Parathyroid adenoma (tissue), 2 donors: ENCODE results near the gene GK.

Experiments
- H2AFZ ChIP-seq: fragments of 300-600 bp; sonication (generic); one replicate; pipeline ENCODE4 v1.7.0; 2017; ENCODE audit warnings: antibody characterized with exemption, mild to moderate bottlenecking
- H3K27ac ChIP-seq: fragments of 300-600 bp; sonication (generic); one replicate; pipeline ENCODE4 v1.7.0; 2017
- H3K27me3 ChIP-seq: fragments of 300-600 bp; sonication (generic); one replicate; pipeline ENCODE4 v1.7.0; 2017; ENCODE audit warnings: low read length; ENCODE audit not compliant: control insufficient read depth, insufficient read depth
- H3K36me3 ChIP-seq: fragments of 300-600 bp; sonication (generic); one replicate; pipeline ENCODE4 v1.7.0; 2017; ENCODE audit warnings: low read length; ENCODE audit not compliant: control insufficient read depth, insufficient read depth
- H3K4me1 ChIP-seq: fragments of 300-600 bp; sonication (generic); one replicate; pipeline ENCODE4 v1.7.0; 2017; ENCODE audit warnings: control low read depth
- H3K4me2 ChIP-seq: fragments of 300-600 bp; sonication (generic); one replicate; pipeline ENCODE4 v1.7.0; 2017; ENCODE audit warnings: low read length
- H3K4me3 ChIP-seq: fragments of 300-600 bp; sonication (generic); one replicate; pipeline ENCODE4 v1.7.0; 2017; ENCODE audit warnings: low read depth, low read length
- H3K79me2 ChIP-seq: fragments of 300-600 bp; sonication (generic); one replicate; pipeline ENCODE4 v1.7.0; 2017; ENCODE audit warnings: control low read depth
- H3K9ac ChIP-seq: fragments of 300-600 bp; sonication (generic); one replicate; pipeline ENCODE4 v1.7.0; 2017; ENCODE audit warnings: mild to moderate bottlenecking
- H3K9me3 ChIP-seq: fragments of 300-600 bp; sonication (generic); one replicate; pipeline ENCODE4 v1.7.0; 2017; ENCODE audit warnings: low read length; ENCODE audit not compliant: control insufficient read depth
- CTCF ChIP-seq: fragments of 300-600 bp; sonication (generic); IDR thresholded peaks from one replicate; pipeline ENCODE4 v1.7.0; 2017; ENCODE audit warnings: antibody characterized with exemption, mild to moderate bottlenecking
- donor health status: primary hyperparathyroidism.

The GK gene

GRCh38 chrX:30680618-30681017, 27.4 kb downstream of the GK start:
- H3K27ac ChIP-seq: no peak overlapping the region
- no peak overlapping the region for H3K9ac ChIP-seq
- no peaks in the 10 kb centered on the region for H3K36me3 ChIP-seq
- no peak overlapping the region for H2AFZ ChIP-seq
- H3K27me3 ChIP-seq: no peaks in the 10 kb centered on the region
- H3K4me3 ChIP-seq: no peak overlapping the region
- no peaks in the 10 kb centered on the region for H3K9me3 ChIP-seq
- no peaks in the 10 kb centered on the region for H3K79me2 ChIP-seq
- no peak overlapping the region for H3K4me2 ChIP-seq
- no peaks in the 10 kb centered on the region for H3K4me1 ChIP-seq
- no peak for TF ChIP-seq CTCF

- TF ChIP-seq CTCF: no peak
- Histone ChIP-seq H3K27ac (no peak overlapping the region), H2AFZ (no peak overlapping the region), H3K4me1 (no peaks in the 10 kb centered on the region), H3K4me3 (no peak overlapping the region), H3K27me3 (no peaks in the 10 kb centered on the region), H3K79me2 (no peaks in the 10 kb centered on the region), H3K9ac (no peak overlapping the region), H3K9me3 (no peaks in the 10 kb centered on the region), H3K4me2 (no peak overlapping the region), H3K36me3 (no peaks in the 10 kb centered on the region)
These were observed 35.4 kb downstream of the GK start for GRCh38 chrX:30688641-30689040.

GRCh38 chrX:30689116-30689515, 35.9 kb downstream of the GK start:
- no peak for TF ChIP-seq CTCF
- no peaks in the 10 kb centered on the region for H3K4me1 ChIP-seq
- no peaks in the 10 kb centered on the region for H3K9me3 ChIP-seq

GRCh38 chrX:30690330-30690729, 37.1 kb downstream of the GK start:
- H3K79me2 ChIP-seq: no peaks in the 10 kb centered on the region
- no peak overlapping the region for H3K4me3 ChIP-seq
- TF ChIP-seq CTCF: no peak
- H3K27ac ChIP-seq: no peak overlapping the region
- no peaks in the 10 kb centered on the region for H3K36me3 ChIP-seq
- no peaks in the 10 kb centered on the region for H3K4me1 ChIP-seq
- no peaks in the 10 kb centered on the region for H3K27me3 ChIP-seq
- no peak overlapping the region for H3K9ac ChIP-seq
- H2AFZ ChIP-seq: no peak overlapping the region
- no peak overlapping the region for H3K4me2 ChIP-seq
- no peaks in the 10 kb centered on the region for H3K9me3 ChIP-seq

More at GRCh38 chrX:30689116-30689515, 35.9 kb downstream of the GK start:
- no peaks in the 10 kb centered on the region for H3K79me2 ChIP-seq
- no peak overlapping the region for H3K27ac ChIP-seq
- H3K4me3 ChIP-seq: no peak overlapping the region
- no peak overlapping the region for H3K4me2 ChIP-seq
- no peak overlapping the region for H2AFZ ChIP-seq
- H3K36me3 ChIP-seq: no peaks in the 10 kb centered on the region
- no peak overlapping the region for H3K9ac ChIP-seq
- H3K27me3 ChIP-seq: no peaks in the 10 kb centered on the region

GRCh38 chrX:30693999-30694650, 40.9 kb downstream of the GK start:
- H2AFZ ChIP-seq: no peak overlapping the region
- no peak overlapping the region for H3K9ac ChIP-seq
- no peak for TF ChIP-seq CTCF
- H3K9me3 ChIP-seq: no peaks in the 10 kb centered on the region
- no peak overlapping the region for H3K27ac ChIP-seq
- no peak overlapping the region for H3K4me2 ChIP-seq
- H3K4me1 ChIP-seq: no peaks in the 10 kb centered on the region
- H3K79me2 ChIP-seq: no peaks in the 10 kb centered on the region
- H3K36me3 ChIP-seq: no peaks in the 10 kb centered on the region
- no peak overlapping the region for H3K4me3 ChIP-seq
- no peaks in the 10 kb centered on the region for H3K27me3 ChIP-seq
